Activated CD4-positive, CD25-positive, alpha-beta regulatory T cell treated with anti-CD3 and anti-CD28 coated beads, Interleukin-2, amount 50 U/mL, for 72 hours (primary cell): ENCODE data around the gene ZKSCAN2.
A peak's percentile ranks its signal among the peaks of the same experiment; 100 is the strongest.

Experiments used
- DNase-seq: peaks from one replicate; pipeline ENCODE4 v3.0.0; 2021

Gene ZKSCAN2

GRCh38 chr16:25257470-25257955 lies at the start of gene ZKSCAN2:
ZKSCAN2 (minus strand) TSS chr16:25257845; CDS start chr16:25257127, 718 bp downstream.
- peak; percentile 87 for DNase-seq

- no peak for DNase-seq
Measured at GRCh38 chr16:25299792-25300590, 42.3 kb upstream of the ZKSCAN2 start.

- DNase-seq, result no peak
Measured at GRCh38 chr16:25298165-25298872, 40.7 kb upstream of the ZKSCAN2 start.

- no peak for DNase-seq
Measured at GRCh38 chr16:25297151-25297787, 39.6 kb upstream of the ZKSCAN2 start.

GRCh38 chr16:25291580-25291979 lies 33.9 kb upstream of the ZKSCAN2 start:
- DNase-seq, result no peak

GRCh38 chr16:25289466-25289865 lies 31.8 kb upstream of the ZKSCAN2 start:
- no peak for DNase-seq

GRCh38 chr16:25279491-25279890 lies 21.8 kb upstream of the ZKSCAN2 start:
- no peak for DNase-seq

- DNase-seq, result no peak
Measured at GRCh38 chr16:25271421-25271820, 13.8 kb upstream of the ZKSCAN2 start.

GRCh38 chr16:25270577-25270976 lies 12.9 kb upstream of the ZKSCAN2 start:
- no peak for DNase-seq

- no peak for DNase-seq
Measured at GRCh38 chr16:25269879-25270278, 12.2 kb upstream of the ZKSCAN2 start.

GRCh38 chr16:25265968-25266367 lies 8.3 kb upstream of the ZKSCAN2 start:
- no peak for DNase-seq

GRCh38 chr16:25264597-25264996 lies 7.0 kb upstream of the ZKSCAN2 start:
- DNase-seq, result no peak

GRCh38 chr16:25260416-25260815 lies 2.8 kb upstream of the ZKSCAN2 start:
- no peak for DNase-seq

- no peak for DNase-seq
Measured at GRCh38 chr16:25258861-25259179, 1.2 kb upstream of the ZKSCAN2 start.

GRCh38 chr16:25257956-25258860 lies 563 bp upstream of the ZKSCAN2 start:
- DNase-seq, result peak; percentile 79

- no peak for DNase-seq
Measured at GRCh38 chr16:25256695-25257469, 763 bp downstream of the ZKSCAN2 start.

- no peak for DNase-seq
Measured at GRCh38 chr16:25253322-25253721, 4.3 kb downstream of the ZKSCAN2 start.

- DNase-seq, result no peak
Measured at GRCh38 chr16:25250467-25250866, 7.2 kb downstream of the ZKSCAN2 start.

GRCh38 chr16:25235991-25236390 lies 21.7 kb downstream of the ZKSCAN2 start:
- no peak for DNase-seq

GRCh38 chr16:25228372-25228771 lies 29.3 kb downstream of the ZKSCAN2 start:
- DNase-seq, result no peak

GRCh38 chr16:25224731-25225319 lies 32.8 kb downstream of the ZKSCAN2 start:
- DNase-seq, result no peak
